Left renal cortex interstitium (tissue), 4 donors: ENCODE results near the gene FBN2. TPM values are rescaled to one million over a fixed set of nuclear protein-coding genes. Genes with fewer than 3 reads are reported as not detected.
"Not testable (repeated sequence)": the region's sequence is repeated elsewhere in the genome, so short reads cannot be mapped to it uniquely, and the experiment has no call there.

Source experiments
- DNase-seq, 4 donors: peaks; one replicate each; pipeline ENCODE4 v3.0.0-alpha.2; 2013; ENCODE audit warnings: low read depth in 4 of 4, low spot score in 2 of 4, missing footprints in 1 of 4
- polyA plus RNA-seq, 4 donors: library from polyadenylated mRNA; unstranded; fragments of 120-200 nt; gene quantifications; one replicate each; pipeline ENCODE4 v1.2.1, GENCODE V29; 2013; ENCODE audit not compliant: insufficient read length in 4 of 4

FBN2 gene
- polyA plus RNA-seq, 4 donors: 73.7 to 110 (median 92.8) TPM

DNA sequence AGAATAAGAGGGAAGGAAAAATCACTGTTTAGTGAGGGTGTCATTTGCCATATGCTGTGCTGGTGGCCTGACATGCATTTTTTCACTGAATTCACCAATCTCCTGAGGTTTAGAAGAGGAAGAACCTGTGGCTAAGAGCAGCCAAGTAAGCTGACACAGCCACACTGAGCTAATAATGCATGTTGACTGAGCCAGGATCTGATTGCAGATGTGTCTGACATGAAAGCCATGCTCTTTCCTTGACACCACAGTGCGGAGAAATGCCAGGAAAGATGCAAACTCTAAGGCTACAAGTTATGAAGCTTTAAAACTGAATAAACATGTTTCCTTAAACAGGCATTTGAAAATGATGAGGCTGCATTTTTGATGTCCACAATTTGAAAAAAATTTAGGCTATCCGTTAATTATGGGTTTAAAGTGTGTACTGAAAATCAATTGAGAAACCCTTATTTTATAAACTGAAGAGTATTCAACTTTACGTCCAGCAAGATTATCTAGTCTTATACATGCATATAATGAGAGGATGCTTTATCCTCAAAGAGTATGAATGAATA is 208.6 kb downstream of the FBN2 start:
- no peak for DNase-seq

DNA sequence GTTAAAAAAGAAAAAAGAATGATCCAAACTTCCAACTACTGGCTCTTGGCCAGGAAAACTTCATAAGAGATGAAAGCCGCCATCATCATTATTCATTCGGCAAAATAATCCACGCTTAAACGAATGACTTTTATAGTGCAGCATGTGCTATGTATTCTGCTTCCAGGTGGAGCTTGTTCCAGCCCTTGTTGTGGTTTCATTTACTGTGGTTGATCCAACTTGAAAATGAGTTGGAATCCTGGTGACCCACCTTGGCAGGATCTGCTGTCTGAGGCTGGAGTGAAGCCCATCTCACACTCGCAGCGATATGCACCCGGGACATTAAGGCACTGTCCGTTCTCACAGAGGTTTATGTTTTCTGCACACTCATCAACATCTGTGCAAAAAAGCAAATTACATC is 209.6 kb downstream of the FBN2 start:
- DNase-seq: peak in 1 of 4 donors; percentile 2

- DNase-seq: no peak
These were observed 210.0 kb downstream of the FBN2 start for GRCh38 chr5:128328007-128328406.

DNA sequence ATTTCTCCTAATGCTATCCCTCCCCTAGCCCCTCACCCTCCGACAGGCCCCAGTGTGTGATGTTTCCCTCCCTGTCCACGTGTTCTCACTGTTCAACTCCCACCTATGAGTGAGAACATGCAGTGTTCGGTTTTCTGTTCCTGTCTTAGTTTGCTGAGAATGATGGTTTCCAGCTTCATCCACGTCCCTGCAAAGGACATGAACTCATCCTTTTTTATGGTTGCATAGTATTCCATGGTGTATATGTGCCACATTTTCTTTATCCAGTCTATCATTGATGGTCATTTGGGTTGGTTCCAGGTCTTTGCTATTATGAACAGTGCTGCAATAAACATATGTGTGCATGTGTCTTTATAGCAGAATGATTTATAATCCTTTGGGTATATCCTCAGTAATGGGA is 216.6 kb downstream of the FBN2 start:
- DNase-seq: not testable (repeated sequence)

DNA sequence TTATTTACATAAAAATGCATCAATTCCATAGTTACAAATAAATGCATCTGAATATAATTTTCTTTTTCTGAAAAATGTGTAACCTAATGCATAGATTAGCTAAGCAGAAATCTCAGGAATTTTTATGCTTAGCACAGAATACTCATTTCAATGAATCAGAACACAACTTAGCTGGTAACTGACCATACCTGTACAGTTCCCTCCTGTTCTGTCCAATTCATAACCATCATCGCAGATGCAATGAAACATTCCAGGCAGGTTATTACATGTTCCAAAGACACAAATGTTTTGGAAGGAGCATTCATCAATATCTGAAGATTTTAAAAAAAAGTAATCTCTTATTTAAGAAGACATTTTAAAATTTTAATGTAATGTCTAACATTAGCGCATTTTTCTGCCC is 219.4 kb downstream of the FBN2 start:
- no peak for DNase-seq

- DNase-seq: no peak
These were observed 220.6 kb downstream of the FBN2 start for GRCh38 chr5:128317481-128317880.

- no peak for DNase-seq
These were observed 222.4 kb downstream of the FBN2 start for GRCh38 chr5:128315671-128316070.

DNA sequence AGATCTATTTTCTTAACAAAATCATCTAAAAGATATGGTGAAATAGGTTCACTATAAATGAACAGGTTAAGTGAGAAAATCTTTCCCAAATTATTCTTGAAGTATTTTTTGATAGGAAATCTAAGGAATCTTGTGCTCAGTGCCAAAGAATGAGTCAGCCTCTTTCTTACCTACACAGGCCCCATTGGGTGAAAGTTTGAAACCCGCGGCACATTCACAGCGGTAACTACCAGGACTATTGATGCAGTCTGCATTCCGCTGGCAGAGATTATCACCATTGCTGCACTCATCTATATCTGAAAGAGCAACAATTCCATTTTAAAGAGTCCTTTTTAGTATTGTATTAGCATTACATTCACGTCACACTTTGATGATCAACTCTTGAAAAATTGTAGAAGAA is 232.7 kb downstream of the FBN2 start:
- no peak for DNase-seq

DNA sequence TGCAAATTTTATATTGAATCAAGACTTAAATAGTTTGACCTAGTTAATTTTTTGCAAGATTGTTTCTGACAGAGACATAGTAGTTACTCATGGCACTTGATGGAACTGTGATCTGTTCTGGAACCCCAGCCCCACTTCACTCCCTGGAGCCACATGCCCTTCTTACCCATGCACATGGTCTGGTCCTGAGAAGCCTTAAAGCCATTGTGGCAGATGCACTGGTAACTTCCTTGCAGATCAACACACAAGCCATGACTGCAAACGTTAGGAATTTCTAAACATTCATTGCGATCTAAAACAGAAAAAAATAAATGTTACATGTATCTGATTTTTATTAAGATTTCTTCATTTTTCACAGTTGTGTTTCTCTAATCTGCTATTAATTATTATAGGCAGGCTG is 233.3 kb downstream of the FBN2 start:
- no peak for DNase-seq

- no peak for DNase-seq
These were observed 234.0 kb downstream of the FBN2 start for GRCh38 chr5:128304088-128304487.

DNA sequence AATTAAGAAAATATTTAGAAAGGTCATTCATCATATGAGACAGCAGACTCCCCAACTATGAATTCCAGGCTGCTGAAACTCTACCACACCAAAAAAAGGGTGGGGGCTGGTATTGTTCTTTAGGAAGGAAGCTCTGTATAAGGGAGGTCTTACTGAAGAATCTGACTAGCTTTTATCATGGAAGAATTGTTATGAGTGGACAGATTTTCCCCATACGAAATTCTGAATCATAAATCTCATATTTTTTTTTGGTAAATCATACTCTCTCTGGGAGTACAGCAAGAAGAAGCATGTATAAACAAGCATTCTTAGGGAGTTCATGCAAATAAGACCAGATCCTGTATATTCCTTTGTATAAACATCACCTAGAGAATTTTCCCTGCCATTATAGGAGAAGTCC is 234.5 kb downstream of the FBN2 start:
- no peak for DNase-seq

GRCh38 chr5:128300181-128300580 is 237.9 kb downstream of the FBN2 start:
- DNase-seq: no peak

GRCh38 chr5:128290152-128290858 is 247.7 kb downstream of the FBN2 start:
- DNase-seq: no peak

DNA sequence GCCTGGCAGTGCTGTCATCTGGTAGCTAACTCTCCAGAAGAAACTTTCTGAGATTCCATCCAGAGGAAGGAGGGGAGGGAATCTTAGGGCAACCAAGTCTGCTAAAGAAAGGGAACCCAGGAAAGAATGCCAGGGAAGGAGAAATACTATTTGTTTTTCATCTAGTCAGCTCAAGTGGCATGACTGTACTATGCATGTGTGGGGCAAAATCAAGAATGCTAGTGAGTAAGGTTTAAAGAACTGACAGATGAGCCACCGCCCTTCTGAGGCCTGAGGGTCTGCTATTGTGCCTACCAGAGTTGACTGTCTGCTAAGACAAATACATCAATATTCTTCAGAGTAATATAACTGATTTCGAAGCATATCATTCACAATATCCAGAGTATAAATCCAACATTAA is 250.3 kb downstream of the FBN2 start:
- DNase-seq: no peak

GRCh38 chr5:128284236-128284635 is 253.8 kb downstream of the FBN2 start:
- no peak for DNase-seq

DNA sequence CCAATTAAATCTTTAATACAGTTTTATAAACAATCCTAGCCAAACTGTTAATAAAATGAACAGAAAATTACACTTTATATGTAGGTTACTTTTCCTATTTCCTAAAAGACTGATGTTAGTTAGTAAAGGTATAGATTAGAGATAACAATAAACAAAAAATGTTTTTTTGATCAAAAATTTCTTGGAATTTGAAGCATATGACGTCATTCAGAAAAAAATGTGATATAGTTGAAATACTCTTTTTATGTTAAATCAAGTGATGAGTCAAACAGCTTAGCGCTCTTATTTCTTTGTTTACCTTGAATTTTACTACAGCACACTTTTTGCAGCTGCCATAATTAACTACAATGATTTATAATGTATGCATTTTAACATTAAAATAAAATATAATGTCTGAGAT is 258.7 kb downstream of the FBN2 start:
- DNase-seq: no peak

- DNase-seq: no peak
These were observed 261.4 kb downstream of the FBN2 start for GRCh38 chr5:128276537-128277216.

- no peak for DNase-seq
These were observed 263.6 kb downstream of the FBN2 start for GRCh38 chr5:128274441-128274840.

- DNase-seq: no peak
These were observed 264.3 kb downstream of the FBN2 start for GRCh38 chr5:128273736-128274135.

DNA sequence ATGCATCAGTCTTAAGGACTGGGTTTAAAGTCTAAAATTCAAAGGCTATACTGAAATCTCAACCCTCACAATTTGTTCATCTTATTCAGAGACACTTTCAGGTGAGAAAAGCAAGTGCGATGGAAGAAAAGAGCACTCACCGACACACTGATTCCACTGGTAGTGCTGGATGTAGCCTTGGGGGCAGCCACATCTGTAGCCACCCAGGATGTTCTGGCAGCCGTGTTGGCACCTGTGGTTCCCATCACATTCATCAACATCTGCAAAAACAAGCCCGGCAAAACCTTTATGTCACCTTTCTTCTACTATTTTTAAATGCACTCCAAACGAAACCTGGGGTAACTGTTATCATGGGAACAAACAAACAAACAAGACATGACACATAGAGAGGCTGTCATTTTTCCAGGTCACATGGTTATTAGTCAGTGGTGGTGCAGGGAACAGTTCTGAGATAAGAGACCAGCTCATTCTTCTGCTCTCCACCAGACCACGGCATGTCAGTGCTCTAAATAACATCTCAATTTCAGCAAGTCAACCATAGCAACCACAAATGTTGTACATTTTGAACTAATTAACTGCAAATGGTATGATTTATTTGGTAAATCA is 266.1 kb downstream of the FBN2 start:
- DNase-seq: no peak

DNA sequence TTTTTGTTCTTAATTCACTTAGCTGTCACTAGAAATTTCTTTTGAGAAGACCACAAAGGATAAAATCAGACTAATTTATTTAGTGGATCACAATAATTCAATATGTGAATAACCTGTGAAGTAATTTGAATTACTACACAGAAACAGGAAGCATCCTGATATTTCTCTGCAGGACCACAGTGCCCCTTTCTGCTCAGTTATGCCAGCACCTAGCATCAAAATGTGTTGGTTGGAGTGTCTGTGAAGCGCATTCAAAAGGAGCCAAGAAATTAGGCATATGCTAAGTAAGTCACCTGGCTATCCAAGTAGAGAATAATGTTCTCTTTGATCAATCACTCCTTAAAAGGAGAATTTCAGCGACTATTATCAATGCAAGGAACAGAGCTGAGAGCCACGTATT is 267.0 kb downstream of the FBN2 start:
- no peak for DNase-seq
